SK-N-SH (cell line): ENCODE results near the gene AOAH. TPM values are rescaled to one million over a fixed set of nuclear protein-coding genes. Genes with fewer than 3 reads are reported as not detected.

ENCODE experiments used
- CTCF ChIA-PET: fragments of 300-600, 350-600 bp; formaldehyde crosslinking; extraction: SDS; loops from one replicate; lab custom pipeline; 2021; lab: Yijun Ruan, JAX
- POLR2A ChIA-PET: fragments of 350-600 bp; sonication (Branson Sonifier 250); formaldehyde crosslinking; extraction: SDS; loops from one replicate; lab custom pipeline; 2020; ENCODE audit warnings: antibody characterized with exemption, inconsistent platforms; lab: Yijun Ruan, JAX
- DNase-seq: peaks from one replicate; pipeline ENCODE4 v3.0.0; 2012
- H2AFZ ChIP-seq: fragments of 200-600 bp; sonication (generic); 2 replicates; pipeline ENCODE4 v1.8.1; 2016; ENCODE audit warnings: antibody characterized with exemption, mild to moderate bottlenecking, low read depth
- H3F3A ChIP-seq: fragments of 200-600 bp; sonication (generic); replicated peaks from 2 replicates; pipeline ENCODE3; 2016; ENCODE audit warnings: antibody characterized with exemption, mild to moderate bottlenecking; ENCODE audit not compliant: insufficient read depth
- H3K27ac ChIP-seq, 2 experiments: fragments of 200-500 bp in 1 of 2; fragments of 200-600 bp in 1 of 2; sonication (Bioruptor generic) in 1 of 2; sonication (generic), shearing (Covaris generic) in 1 of 2; 2 replicates each; pipeline versions ENCODE4 v1.5.1 to v1.6.1; 2014 to 2016; ENCODE audit warnings: low read depth in 2 of 2, inconsistent platforms in 1 of 2, low read length in 1 of 2, mild to moderate bottlenecking in 1 of 2, mixed read lengths in 1 of 2
- H3K27me3 ChIP-seq: fragments of 200-600 bp; sonication (generic), shearing (Covaris generic); 2 replicates; pipeline ENCODE4 v1.6.1; 2016; ENCODE audit warnings: mixed run types; ENCODE audit not compliant: insufficient read depth
- H3K36me3 ChIP-seq, 2 experiments: fragments of 200-500 bp in 1 of 2; fragments of 200-600 bp in 1 of 2; sonication (Bioruptor generic) in 1 of 2; sonication (generic) in 1 of 2; replicated peaks in 1 of 2; 2 replicates each; pipeline versions ENCODE3 to v1.5.1; 2014 to 2016; ENCODE audit warnings: low read length in 1 of 2, mild to moderate bottlenecking in 1 of 2; ENCODE audit not compliant: insufficient read depth in 2 of 2, control insufficient read depth in 1 of 2
- H3K4me1 ChIP-seq, 2 experiments: fragments of 200-500 bp in 1 of 2; fragments of 200-600 bp in 1 of 2; sonication (Bioruptor generic) in 1 of 2; sonication (generic), shearing (Covaris generic) in 1 of 2; 2 replicates each; pipeline versions ENCODE4 v1.5.1 to v1.6.1; 2014 to 2016; ENCODE audit warnings: low read depth in 1 of 2, low read length in 1 of 2, mixed run types in 1 of 2; ENCODE audit not compliant: insufficient read depth in 2 of 2, control insufficient read depth in 1 of 2
- H3K4me2 ChIP-seq: fragments of 200-600 bp; sonication (generic), shearing (Covaris generic); 2 replicates; pipeline ENCODE4 v1.6.1; 2017; ENCODE audit warnings: mixed run types
- H3K4me3 ChIP-seq, 2 experiments: fragments of 200-500 bp in 1 of 2; fragments of 200-600 bp in 1 of 2; sonication (Bioruptor generic) in 1 of 2; sonication (generic), shearing (Covaris generic) in 1 of 2; 2 replicates each; pipeline versions ENCODE4 v1.5.1 to v1.8.1; 2014 to 2016; ENCODE audit warnings: low read depth in 2 of 2, inconsistent platforms in 1 of 2, low read length in 1 of 2, mild to moderate bottlenecking in 1 of 2, mixed read lengths in 1 of 2, moderate library complexity in 1 of 2
- H3K79me2 ChIP-seq: fragments of 200-600 bp; sonication (generic); 2 replicates; pipeline ENCODE4 v1.8.1; 2017; ENCODE audit warnings: mild to moderate bottlenecking; ENCODE audit not compliant: insufficient read depth
- H3K9ac ChIP-seq: fragments of 200-600 bp; sonication (generic); 2 replicates; pipeline ENCODE4 v1.6.1; 2017; ENCODE audit warnings: mixed run types
- H3K9me2 ChIP-seq: fragments of 200-600 bp; sonication (generic); 2 replicates; pipeline ENCODE4 v1.6.1; 2017; ENCODE audit warnings: mixed run types
- H3K9me3 ChIP-seq: fragments of 200-600 bp; sonication (generic); 2 replicates; pipeline ENCODE4 v1.6.1; 2017; ENCODE audit warnings: mixed run types, mild to moderate bottlenecking, moderate library complexity
- H4K20me1 ChIP-seq: fragments of 200-600 bp; sonication (generic); 2 replicates; pipeline ENCODE4 v1.6.1; 2017; ENCODE audit warnings: mild to moderate bottlenecking, mixed run types; ENCODE audit not compliant: insufficient read depth
- CHD2 ChIP-seq: fragments of 150-350 bp; IDR thresholded peaks from 2 replicates; pipeline ENCODE4 v1.6.1; 2018; ENCODE audit warnings: low read length; ENCODE audit not compliant: partially characterized antibody
- ELF1 ChIP-seq: IDR thresholded peaks from 2 replicates; pipeline ENCODE4 v1.4.0; 2012
- FOSL2 ChIP-seq: IDR thresholded peaks from 2 replicates; pipeline ENCODE4 v1.4.0; 2012; ENCODE audit warnings: low read depth, mild to moderate bottlenecking, moderate library complexity, borderline replicate concordance
- JUND ChIP-seq: IDR thresholded peaks from 2 replicates; pipeline ENCODE4 v1.4.0; 2012
- MAX ChIP-seq: IDR thresholded peaks from 2 replicates; pipeline ENCODE4 v1.4.0; 2012; ENCODE audit warnings: low read depth
- MEF2A ChIP-seq: IDR thresholded peaks from 2 replicates; pipeline ENCODE4 v1.4.0; 2012; ENCODE audit warnings: low read depth, borderline replicate concordance
- MXI1 ChIP-seq: IDR thresholded peaks from 2 replicates; pipeline ENCODE4 v1.6.1; 2012; ENCODE audit warnings: mild to moderate bottlenecking, low read depth, low read length, improper control_type of control experiment
- RAD21 ChIP-seq: IDR thresholded peaks from 2 replicates; pipeline ENCODE4 v1.6.1; 2012; ENCODE audit warnings: mild to moderate bottlenecking, low read length
- RCOR1 ChIP-seq: fragments of 150-350 bp; IDR thresholded peaks from 2 replicates; pipeline ENCODE4 v1.6.1; 2017; ENCODE audit warnings: antibody characterized with exemption, low read length
- REST ChIP-seq: IDR thresholded peaks from 2 replicates; pipeline ENCODE4 v1.6.1; 2012; ENCODE audit warnings: mild to moderate bottlenecking, low read depth, low read length, moderate library complexity
- RFX5 ChIP-seq: IDR thresholded peaks from 2 replicates; pipeline ENCODE4 v1.6.1; 2012; ENCODE audit warnings: mild to moderate bottlenecking, improper control_type of control experiment, low read length
- SIN3A ChIP-seq: IDR thresholded peaks from 2 replicates; pipeline ENCODE4 v1.6.1; 2012; ENCODE audit warnings: low read depth, mild to moderate bottlenecking, low read length, moderate library complexity, borderline replicate concordance
- SMC3 ChIP-seq: IDR thresholded peaks from 2 replicates; pipeline ENCODE4 v1.6.1; 2012; ENCODE audit warnings: low read depth, low read length, improper control_type of control experiment
- TAF1 ChIP-seq: IDR thresholded peaks from 2 replicates; pipeline ENCODE4 v1.6.1; 2012; ENCODE audit warnings: low read depth, mild to moderate bottlenecking, low read length, moderate library complexity, borderline replicate concordance
- WGBS: methylation state at CpG from one replicate; pipeline ENCODE4 v1.1.6; 2017; ENCODE audit warnings: low lambda C conversion rate; 5-methylcytosine and 5-hydroxymethylcytosine counted together
- polyA plus RNA-seq, 3 experiments: library from polyadenylated mRNA; depleted of rRNA; stranded (reverse); fragments of >200 nt; gene quantifications; 2 replicates each; pipeline ENCODE4 v1.2.3, GENCODE V29; 2012
- TF ChIP-seq, protein P1 (sequence below): fragments of 150-350 bp; IDR thresholded peaks from 2 replicates; pipeline ENCODE4 v1.6.1; 2016; ENCODE audit warnings: mild to moderate bottlenecking, low read depth, low read length

Gene AOAH
- polyA plus RNA-seq, 1 of the 3 experiments (the other 2 are of a cell fraction) = not detected

DNA sequence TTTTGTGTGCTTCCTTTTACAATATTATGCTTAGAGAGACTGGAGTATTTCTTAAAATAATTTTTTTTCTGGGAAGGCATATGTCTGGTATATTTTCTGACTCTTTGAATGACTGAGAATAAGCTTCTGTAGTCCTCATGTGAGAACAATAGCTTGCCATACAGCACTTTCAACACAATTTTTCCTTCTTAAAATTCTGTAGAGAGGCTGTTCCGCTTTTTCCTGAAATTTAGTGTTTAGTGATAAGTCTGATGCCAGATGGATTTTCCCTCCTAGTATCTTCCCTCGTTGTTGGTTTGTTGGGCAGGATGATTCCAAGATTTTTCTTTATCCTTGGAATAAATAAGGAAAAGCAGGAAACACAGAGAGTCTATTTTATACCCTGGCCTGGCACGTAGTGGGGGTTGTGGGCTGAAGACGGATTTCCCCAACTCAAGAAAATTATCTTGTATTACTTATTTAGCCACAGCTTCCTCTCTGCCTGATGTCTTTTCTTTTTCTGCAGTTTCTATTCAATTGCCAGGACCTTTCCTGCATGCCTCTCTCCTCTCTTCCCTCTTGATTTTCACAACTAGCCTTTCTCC, 111.2 kb downstream of the AOAH start (continued):
- TF ChIP-seq ELF1 (no peak), RCOR1 (no peak)

- Histone ChIP-seq H3K27me3 (peaks cover 9% of the 10 kb centered on the region; the same call in 1 of the 2 replicates), H2AFZ (no peak overlapping the region), H3F3A (no peaks in the 10 kb centered on the region), H3K27ac (no peak overlapping the region), H3K9me3 (no peaks in the 10 kb centered on the region), H3K4me3 (no peak overlapping the region), H3K79me2 (no peaks in the 10 kb centered on the region), H3K9me2 (no peaks in the 10 kb centered on the region), H3K4me2 (no peak overlapping the region), H4K20me1 (no peaks in the 10 kb centered on the region), H3K4me1 (peaks cover 0 to 11% of the 10 kb centered on the region in 2 experiments; a peak in 2 of 4 replicates), H3K9ac (no peak overlapping the region), H3K36me3 (no peaks in the 10 kb centered on the region)
- TF ChIP-seq REST (no peak), FOSL2 (no peak), MAX (no peak), MEF2A (no peak), ELF1 (no peak), TAF1 (no peak), SIN3A (no peak), JUND (no peak), MXI1 (no peak), SMC3 (no peak), RFX5 (no peak), RAD21 (no peak), CHD2 (no peak)
- TF ChIP-seq, protein P1, sequence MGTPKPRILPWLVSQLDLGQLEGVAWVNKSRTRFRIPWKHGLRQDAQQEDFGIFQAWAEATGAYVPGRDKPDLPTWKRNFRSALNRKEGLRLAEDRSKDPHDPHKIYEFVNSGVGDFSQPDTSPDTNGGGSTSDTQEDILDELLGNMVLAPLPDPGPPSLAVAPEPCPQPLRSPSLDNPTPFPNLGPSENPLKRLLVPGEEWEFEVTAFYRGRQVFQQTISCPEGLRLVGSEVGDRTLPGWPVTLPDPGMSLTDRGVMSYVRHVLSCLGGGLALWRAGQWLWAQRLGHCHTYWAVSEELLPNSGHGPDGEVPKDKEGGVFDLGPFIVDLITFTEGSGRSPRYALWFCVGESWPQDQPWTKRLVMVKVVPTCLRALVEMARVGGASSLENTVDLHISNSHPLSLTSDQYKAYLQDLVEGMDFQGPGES = no peak
- ChIA-PET POLR2A (no interaction called here), CTCF (interaction anchor here (1.2 kb wide), 1 partner anchor 374 kb away, joined by 3 read pairs; no protein-coding TSS in a partner anchor)
- no peak for DNase-seq
- 75% methylated on average over 6 of the region's 6 CpGs for WGBS
Observed at GRCh38 chr7:36611703-36612102, 112.6 kb downstream of the AOAH start.
